Thoracic aorta (tissue), 2 donors: ENCODE data around the gene DRC3. TPM values are rescaled to one million over a fixed set of nuclear protein-coding genes. Genes with fewer than 3 reads are reported as not detected.

Experiments
- ATAC-seq: fragments of 150-250 bp; one replicate; pipeline ENCODE4 v1.8.0; 2017; ENCODE audit warnings: low read depth; ENCODE audit not compliant: insufficient number of reproducible peaks, low FRiP score
- DNase-seq: peaks from one replicate; pipeline ENCODE4 v3.0.0-alpha.2; 2020; ENCODE audit warnings: low spot score
- H3K27ac ChIP-seq, 2 donors: fragments of 200-600 bp; sonication (generic); 1 replicate in 1 of 2; 2 replicates in 1 of 2; pipeline ENCODE4 v1.5.1; 2016; ENCODE audit warnings: mild to moderate bottlenecking in 2 of 2, moderate library complexity in 2 of 2
- H3K27me3 ChIP-seq: fragments of 200-600 bp; sonication (generic); replicated peaks from 2 replicates; pipeline ENCODE4 v1.6.0; 2016; ENCODE audit warnings: mild to moderate bottlenecking; ENCODE audit not compliant: insufficient read depth
- H3K36me3 ChIP-seq: fragments of 200-600 bp; sonication (generic); one replicate; pipeline ENCODE4 v1.5.1; 2016
- H3K4me1 ChIP-seq, 2 donors: fragments of 200-600 bp; sonication (generic); 1 replicate in 1 of 2; 2 replicates in 1 of 2; pipeline versions ENCODE4 v1.5.1 to v1.6.0; 2016; ENCODE audit warnings: low read depth in 2 of 2, mild to moderate bottlenecking in 1 of 2; ENCODE audit not compliant: control insufficient read depth in 1 of 2
- H3K4me3 ChIP-seq: fragments of 200-600 bp; sonication (generic); 2 replicates; pipeline ENCODE4 v1.5.1; 2016; ENCODE audit warnings: mild to moderate bottlenecking
- H3K9me3 ChIP-seq: fragments of 200-600 bp; sonication (generic); 2 replicates; pipeline ENCODE4 v1.5.1; 2016
- total RNA-seq, 2 donors: library from RNA; depleted of rRNA; stranded (reverse); fragments of >200 nt; gene quantifications; one replicate each; pipeline versions ENCODE4 v1.1.0 to v1.2.3, GENCODE V29; 2016
- TF ChIP-seq, protein P1 (sequence below): fragments of 200-600 bp; sonication (generic); IDR thresholded peaks from one replicate; pipeline ENCODE4 v1.5.1; 2019; ENCODE audit warnings: antibody characterized with exemption

The DRC3 gene
- total RNA-seq, 2 donors from 2014 or later = 0.27 to 2.3 TPM

DNA sequence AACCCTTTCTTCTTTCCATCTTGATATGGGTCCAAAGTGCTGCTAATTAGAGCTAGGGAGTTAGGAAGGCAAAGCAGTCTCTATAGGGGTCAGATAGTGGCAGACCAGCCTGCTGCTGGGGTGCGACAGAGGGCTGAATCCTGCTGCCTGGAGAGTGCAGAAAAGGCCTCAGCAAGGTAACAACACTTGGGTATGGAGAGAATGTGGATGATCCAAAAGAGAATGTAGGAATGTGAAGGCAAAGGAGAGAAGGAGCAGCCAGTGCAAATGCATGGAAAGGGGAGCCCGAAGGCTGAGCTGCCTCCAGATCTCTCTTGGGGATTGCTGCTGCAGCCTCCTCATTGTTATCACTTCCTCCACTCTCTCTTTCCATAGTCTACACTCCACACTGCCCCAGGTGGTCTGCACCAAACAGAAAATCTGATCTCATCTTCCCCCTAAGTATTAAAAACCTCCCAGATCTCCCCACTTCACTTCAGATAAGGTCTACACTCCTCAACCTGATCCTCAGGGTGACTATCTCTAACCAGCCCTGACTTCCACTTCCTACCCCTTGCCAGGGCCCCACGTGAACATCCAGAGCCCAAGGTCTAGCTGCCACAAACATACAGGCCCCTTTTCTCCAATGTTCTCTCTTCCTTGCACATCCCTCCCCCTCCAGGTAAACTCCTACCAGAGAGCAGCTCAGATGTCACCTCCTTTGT lies 29.2 kb upstream of the DRC3 start:
- Histone ChIP-seq H3K9me3 (no peaks in the 10 kb centered on the region), H3K4me3 (no peak overlapping the region), H3K4me1 (peaks cover 27 to 75% of the 10 kb centered on the region in 2 donors), H3K27ac (peak overlapping the region; percentile 77 to 84), H3K36me3 (no peaks in the 10 kb centered on the region), H3K27me3 (no peaks in the 10 kb centered on the region)
- DNase-seq (no peak), ATAC-seq (no peak)
- TF ChIP-seq, protein P1, sequence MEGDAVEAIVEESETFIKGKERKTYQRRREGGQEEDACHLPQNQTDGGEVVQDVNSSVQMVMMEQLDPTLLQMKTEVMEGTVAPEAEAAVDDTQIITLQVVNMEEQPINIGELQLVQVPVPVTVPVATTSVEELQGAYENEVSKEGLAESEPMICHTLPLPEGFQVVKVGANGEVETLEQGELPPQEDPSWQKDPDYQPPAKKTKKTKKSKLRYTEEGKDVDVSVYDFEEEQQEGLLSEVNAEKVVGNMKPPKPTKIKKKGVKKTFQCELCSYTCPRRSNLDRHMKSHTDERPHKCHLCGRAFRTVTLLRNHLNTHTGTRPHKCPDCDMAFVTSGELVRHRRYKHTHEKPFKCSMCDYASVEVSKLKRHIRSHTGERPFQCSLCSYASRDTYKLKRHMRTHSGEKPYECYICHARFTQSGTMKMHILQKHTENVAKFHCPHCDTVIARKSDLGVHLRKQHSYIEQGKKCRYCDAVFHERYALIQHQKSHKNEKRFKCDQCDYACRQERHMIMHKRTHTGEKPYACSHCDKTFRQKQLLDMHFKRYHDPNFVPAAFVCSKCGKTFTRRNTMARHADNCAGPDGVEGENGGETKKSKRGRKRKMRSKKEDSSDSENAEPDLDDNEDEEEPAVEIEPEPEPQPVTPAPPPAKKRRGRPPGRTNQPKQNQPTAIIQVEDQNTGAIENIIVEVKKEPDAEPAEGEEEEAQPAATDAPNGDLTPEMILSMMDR = no peak

DNA sequence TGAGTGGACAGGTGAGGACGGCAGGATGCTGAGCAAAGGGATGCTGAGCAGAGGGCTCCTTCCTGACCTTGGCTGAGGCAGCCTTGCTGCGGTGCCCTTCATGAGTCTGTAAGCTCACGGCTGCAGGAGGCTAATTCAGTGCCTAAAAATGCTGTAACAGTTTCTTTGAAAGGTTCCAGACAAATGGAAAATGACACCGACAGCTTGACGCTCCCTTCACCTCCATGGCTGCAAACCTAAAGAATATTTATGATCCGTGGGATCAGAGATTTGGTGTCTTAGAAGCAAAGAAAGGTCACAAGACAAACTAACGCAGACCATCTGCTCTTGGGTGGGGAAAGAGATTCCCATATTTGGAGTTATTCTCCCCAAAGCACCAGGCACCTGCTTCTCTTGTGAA lies 28.4 kb upstream of the DRC3 start:
- Histone ChIP-seq H3K9me3 (no peaks in the 10 kb centered on the region), H3K36me3 (no peaks in the 10 kb centered on the region), H3K27ac (peak overlapping the region; percentile 77 to 84), H3K27me3 (no peaks in the 10 kb centered on the region), H3K4me1 (peaks cover 27 to 79% of the 10 kb centered on the region in 2 donors), H3K4me3 (no peak overlapping the region)
- DNase-seq (no peak), ATAC-seq (no peak)
- TF ChIP-seq, protein P1 = no peak

DNA sequence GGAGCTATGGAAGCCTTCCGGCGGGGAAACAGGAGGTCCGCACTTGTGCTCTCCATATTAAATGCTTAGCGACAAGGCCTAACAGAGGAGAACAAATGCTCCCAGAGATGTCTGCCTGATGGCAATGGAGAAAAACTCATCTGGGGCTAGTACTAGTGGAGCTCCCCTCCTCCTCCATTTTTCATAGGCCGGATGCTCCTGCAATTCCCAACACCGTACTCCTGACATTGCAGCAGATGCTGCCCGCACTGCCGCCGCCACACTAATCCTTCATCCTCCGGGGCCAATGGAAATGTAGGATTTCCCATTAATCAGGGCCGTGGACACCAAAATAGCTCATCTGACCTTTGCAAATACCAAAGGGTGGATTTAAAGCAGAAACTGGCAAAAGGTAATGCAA lies 27.9 kb upstream of the DRC3 start:
- H3K27ac ChIP-seq = peak overlapping the region in 1 of 2 donors; percentile 84
- peaks cover 27 to 78% of the 10 kb centered on the region in 2 donors for H3K4me1 ChIP-seq

DNA sequence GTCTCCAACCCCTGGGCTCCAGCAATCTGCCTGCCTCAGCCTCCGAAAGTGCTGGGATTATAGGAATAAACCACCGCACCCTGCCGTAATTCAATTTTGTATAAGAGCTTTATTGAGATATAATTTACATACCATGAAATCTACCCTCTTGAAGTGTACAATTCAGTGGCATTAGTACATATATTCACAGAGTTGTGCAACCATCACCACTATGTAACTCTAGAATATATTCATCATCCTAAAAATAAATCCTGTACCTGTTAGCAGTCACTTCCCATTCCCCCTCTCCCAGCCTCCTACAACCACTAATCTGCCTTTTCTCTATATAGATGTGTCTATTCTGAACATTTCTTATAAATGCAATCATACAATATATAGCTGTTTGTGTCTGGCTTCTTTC lies 26.6 kb upstream of the DRC3 start:
- TF ChIP-seq, protein P1 = no peak
- H3K4me1 ChIP-seq = peaks cover 20 to 64% of the 10 kb centered on the region in 2 donors

More for the DNA sequence above, 27.9 kb upstream of the DRC3 start:
- Histone ChIP-seq H3K27me3 (no peaks in the 10 kb centered on the region), H3K4me3 (no peak overlapping the region), H3K9me3 (no peaks in the 10 kb centered on the region), H3K36me3 (no peaks in the 10 kb centered on the region)
- no peak for DNase-seq
- TF ChIP-seq, protein P1 = no peak
- ATAC-seq = no peak

DNA sequence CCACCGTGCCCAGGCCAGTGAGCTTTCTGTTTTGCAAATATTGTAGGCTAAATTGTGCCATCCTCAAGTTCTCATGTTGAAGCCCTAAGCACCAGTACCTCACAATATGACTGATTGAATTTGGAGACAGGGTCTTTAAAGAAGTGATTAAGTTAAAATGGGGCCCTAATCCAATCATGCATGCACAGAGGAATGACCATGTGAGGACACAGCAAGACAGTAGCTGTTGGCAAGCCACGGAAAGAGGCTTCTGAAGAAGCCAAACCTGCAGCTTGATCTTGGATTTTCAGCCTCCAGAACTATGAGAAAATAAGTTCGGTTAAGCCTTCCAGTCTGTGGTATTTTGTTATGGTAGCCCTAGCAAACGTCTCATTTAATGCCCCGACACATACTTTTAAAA lies 25.4 kb upstream of the DRC3 start:
- TF ChIP-seq, protein P1 = no peak
- Histone ChIP-seq H3K4me1 (peaks cover 15 to 52% of the 10 kb centered on the region in 2 donors), H3K4me3 (no peak overlapping the region), H3K9me3 (no peaks in the 10 kb centered on the region), H3K36me3 (no peaks in the 10 kb centered on the region), H3K27me3 (no peaks in the 10 kb centered on the region), H3K27ac (no peak overlapping the region)
- no peak for DNase-seq
- no peak for ATAC-seq

More for the DNA sequence above, 26.6 kb upstream of the DRC3 start:
- no peak for ATAC-seq
- H3K27ac ChIP-seq = no peak overlapping the region
- no peak overlapping the region for H3K4me3 ChIP-seq
- H3K9me3 ChIP-seq = no peaks in the 10 kb centered on the region
- H3K36me3 ChIP-seq = no peaks in the 10 kb centered on the region
- no peak for DNase-seq
- H3K27me3 ChIP-seq = no peaks in the 10 kb centered on the region
